ENCODE data around the gene GLUL. TPM values are rescaled to one million over a fixed set of nuclear protein-coding genes. Genes with fewer than 3 reads are reported as not detected.

GLUL gene
- total RNA-seq, 1 experiment from 2014 or later: 348 TPM

DNA sequence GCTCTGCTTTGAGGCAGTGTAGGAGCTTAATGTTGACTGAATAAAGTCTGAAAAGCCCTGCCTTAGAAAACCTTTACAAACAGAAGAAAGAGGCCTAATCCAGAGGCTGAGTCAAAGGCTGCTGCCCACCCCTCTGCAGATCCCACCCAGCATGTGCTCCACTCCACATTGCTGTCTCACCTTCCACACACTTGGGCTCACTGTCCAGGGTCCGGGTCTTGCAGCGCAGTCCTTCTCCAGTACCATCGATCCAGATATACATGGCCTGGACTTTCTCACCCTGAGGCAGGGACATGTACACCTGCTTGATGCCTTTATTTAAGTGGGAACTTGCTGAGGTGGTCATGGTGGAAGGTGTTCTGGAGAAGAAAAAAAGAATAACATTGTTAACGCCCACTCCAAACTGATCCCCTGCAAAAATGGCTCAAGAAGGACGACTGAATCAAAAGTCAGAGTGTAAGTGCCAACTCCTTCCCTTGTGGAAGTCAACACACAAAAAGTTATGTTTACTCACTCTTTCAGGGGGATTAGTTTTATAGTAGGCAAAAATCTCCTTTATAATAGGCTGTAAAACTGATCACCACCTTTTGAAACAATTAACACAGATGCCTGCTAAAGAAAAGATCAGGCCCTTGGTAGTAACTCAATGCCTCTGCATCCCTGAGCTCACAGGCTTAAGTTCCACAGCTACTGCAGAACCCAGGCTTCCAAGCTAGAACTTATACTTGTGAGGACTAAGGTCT lies 3.0 kb downstream of the GLUL start:
- peak overlapping the region; percentile 68; the same call in 1 of the 2 replicates for H3K4me3 ChIP-seq
- H2AFZ ChIP-seq: no peak overlapping the region
- peaks cover 34% of the 10 kb centered on the region for H3K79me2 ChIP-seq (ENCODE audit: low read depth)
- CTCF ChIA-PET: no interaction called here
- no TSS peak for BruUV-seq (replicated peaks)
- no peak for TF ChIP-seq EZH2 (IDR thresholded peaks at IDR 0.05; ENCODE audit: low read depth)
- TF ChIP-seq, protein P1, sequence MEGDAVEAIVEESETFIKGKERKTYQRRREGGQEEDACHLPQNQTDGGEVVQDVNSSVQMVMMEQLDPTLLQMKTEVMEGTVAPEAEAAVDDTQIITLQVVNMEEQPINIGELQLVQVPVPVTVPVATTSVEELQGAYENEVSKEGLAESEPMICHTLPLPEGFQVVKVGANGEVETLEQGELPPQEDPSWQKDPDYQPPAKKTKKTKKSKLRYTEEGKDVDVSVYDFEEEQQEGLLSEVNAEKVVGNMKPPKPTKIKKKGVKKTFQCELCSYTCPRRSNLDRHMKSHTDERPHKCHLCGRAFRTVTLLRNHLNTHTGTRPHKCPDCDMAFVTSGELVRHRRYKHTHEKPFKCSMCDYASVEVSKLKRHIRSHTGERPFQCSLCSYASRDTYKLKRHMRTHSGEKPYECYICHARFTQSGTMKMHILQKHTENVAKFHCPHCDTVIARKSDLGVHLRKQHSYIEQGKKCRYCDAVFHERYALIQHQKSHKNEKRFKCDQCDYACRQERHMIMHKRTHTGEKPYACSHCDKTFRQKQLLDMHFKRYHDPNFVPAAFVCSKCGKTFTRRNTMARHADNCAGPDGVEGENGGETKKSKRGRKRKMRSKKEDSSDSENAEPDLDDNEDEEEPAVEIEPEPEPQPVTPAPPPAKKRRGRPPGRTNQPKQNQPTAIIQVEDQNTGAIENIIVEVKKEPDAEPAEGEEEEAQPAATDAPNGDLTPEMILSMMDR (conservative IDR thresholded peaks at IDR 0.05): no peak
- H3K9me3 ChIP-seq (ENCODE audit: insufficient read depth, low read depth): no peaks in the 10 kb centered on the region
- intact Hi-C loops (cut with micrococcal nuclease; ENCODE audit: unreplicated experiment): no loop called here
- H3K36me3 ChIP-seq (ENCODE audit: low read depth): peaks cover 35% of the 10 kb centered on the region; the same call in 1 of the 2 replicates
- H3F3A ChIP-seq (ENCODE audit: insufficient read depth, low read depth): 0 out of 2 replicates have a peak, but pooled peaks cover 3% of the 10 kb centered on the region
- no peak overlapping the region for H3K27ac ChIP-seq
- H4K20me1 ChIP-seq (ENCODE audit: insufficient read depth): peaks cover 17% of the 10 kb centered on the region; the same call in 1 of the 2 replicates
- H3K9me2 ChIP-seq (ENCODE audit: insufficient read depth): no peaks in the 10 kb centered on the region
- H3K4me1 ChIP-seq (replicated peaks; ENCODE audit: insufficient read depth): peaks cover 19% of the 10 kb centered on the region
- H3K27me3 ChIP-seq (ENCODE audit: insufficient read depth, low read depth): no peaks in the 10 kb centered on the region
- POLR2A ChIA-PET (ENCODE audit: unreplicated experiment): no interaction called here
- no peak for DNase-seq
- peak overlapping the region; percentile 95 for H3K4me2 ChIP-seq

DNA sequence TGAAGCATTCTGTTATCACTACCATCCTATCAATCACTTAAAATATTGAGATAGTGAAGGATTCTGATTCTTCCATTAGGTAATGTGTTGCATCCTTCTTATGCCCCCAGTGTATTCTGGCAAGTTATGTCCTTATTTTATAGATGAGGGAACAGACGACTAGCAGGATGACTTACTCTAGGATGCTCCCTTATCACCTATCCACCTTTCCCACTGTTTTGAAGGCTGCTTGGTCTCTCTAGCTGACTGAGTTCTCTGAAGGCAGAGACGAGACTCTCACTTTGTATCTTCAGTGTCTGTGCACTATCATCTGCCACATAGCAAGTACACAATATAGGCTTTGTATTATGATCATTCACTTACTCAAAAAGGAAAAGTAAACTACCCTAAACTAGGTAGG lies 4.0 kb downstream of the GLUL start:
- Histone ChIP-seq H3K4me2 (no peak overlapping the region), H3K27me3 (ENCODE audit: insufficient read depth, low read depth) (no peaks in the 10 kb centered on the region), H3K36me3 (ENCODE audit: low read depth) (peaks cover 35% of the 10 kb centered on the region; the same call in 1 of the 2 replicates), H3F3A (ENCODE audit: insufficient read depth, low read depth) (0 out of 2 replicates have a peak, but pooled peaks cover 3% of the 10 kb centered on the region), H2AFZ (no peak overlapping the region), H3K4me3 (no peak overlapping the region), H3K9me3 (ENCODE audit: insufficient read depth, low read depth) (no peaks in the 10 kb centered on the region), H4K20me1 (ENCODE audit: insufficient read depth) (peaks cover 17% of the 10 kb centered on the region; the same call in 1 of the 2 replicates), H3K27ac (no peak overlapping the region), H3K9me2 (ENCODE audit: insufficient read depth) (no peaks in the 10 kb centered on the region), H3K79me2 (ENCODE audit: low read depth) (peaks cover 34% of the 10 kb centered on the region), H3K4me1 (replicated peaks; ENCODE audit: insufficient read depth) (peaks cover 19% of the 10 kb centered on the region)
- no peak for DNase-seq
- intact Hi-C loops (cut with micrococcal nuclease; ENCODE audit: unreplicated experiment): no loop called here
- ChIA-PET POLR2A (ENCODE audit: unreplicated experiment) (no interaction called here), CTCF (no interaction called here)
- TF ChIP-seq EZH2 (IDR thresholded peaks at IDR 0.05; ENCODE audit: low read depth): no peak
- TF ChIP-seq, protein P1 (conservative IDR thresholded peaks at IDR 0.05): no peak
- no TSS peak for BruUV-seq (replicated peaks)

DNA sequence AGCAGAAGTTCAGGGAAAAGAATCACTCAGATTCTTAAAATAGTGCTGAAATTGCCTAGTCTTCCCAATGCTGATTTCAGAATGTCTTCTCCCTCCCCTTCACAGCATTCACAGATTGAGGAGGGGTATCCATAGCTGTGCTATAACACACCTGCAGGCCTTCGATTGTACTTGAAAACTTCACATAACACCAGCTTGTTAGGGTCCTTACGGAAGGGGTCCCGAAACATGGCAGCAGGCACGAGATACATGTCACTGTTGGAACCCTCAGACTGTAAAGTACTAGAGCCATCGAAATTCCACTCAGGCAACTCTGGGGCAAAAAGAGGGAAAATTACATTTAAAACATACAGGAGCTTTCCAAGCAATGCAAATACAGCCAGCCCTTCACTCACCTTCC lies 4.6 kb downstream of the GLUL start:
- ChIA-PET POLR2A (ENCODE audit: unreplicated experiment) (no interaction called here), CTCF (no interaction called here)

More for the DNA sequence above, 4.6 kb downstream of the GLUL start:
- Histone ChIP-seq H3F3A (ENCODE audit: insufficient read depth, low read depth) (0 out of 2 replicates have a peak, but pooled peaks cover 3% of the 10 kb centered on the region), H2AFZ (no peak overlapping the region), H3K36me3 (ENCODE audit: low read depth) (peaks cover 35% of the 10 kb centered on the region; the same call in 1 of the 2 replicates), H3K4me1 (replicated peaks; ENCODE audit: insufficient read depth) (peaks cover 19% of the 10 kb centered on the region), H4K20me1 (ENCODE audit: insufficient read depth) (peaks cover 17% of the 10 kb centered on the region; the same call in 1 of the 2 replicates), H3K4me2 (no peak overlapping the region), H3K27ac (no peak overlapping the region), H3K4me3 (no peak overlapping the region), H3K9me2 (ENCODE audit: insufficient read depth) (no peaks in the 10 kb centered on the region), H3K27me3 (ENCODE audit: insufficient read depth, low read depth) (no peaks in the 10 kb centered on the region), H3K79me2 (ENCODE audit: low read depth) (peaks cover 34% of the 10 kb centered on the region), H3K9me3 (ENCODE audit: insufficient read depth, low read depth) (no peaks in the 10 kb centered on the region)
- no peak for TF ChIP-seq EZH2 (IDR thresholded peaks at IDR 0.05; ENCODE audit: low read depth)
- TF ChIP-seq, protein P1 (conservative IDR thresholded peaks at IDR 0.05): no peak
- no TSS peak for BruUV-seq (replicated peaks)
- intact Hi-C loops (cut with micrococcal nuclease; ENCODE audit: unreplicated experiment): no loop called here
- no peak for DNase-seq

Data from PC-9 (cell line).